SK-N-SH (cell line): Measurements from ENCODE around the gene PCSK5. TPM values are rescaled to one million over a fixed set of nuclear protein-coding genes. Genes with fewer than 3 reads are reported as not detected.

ENCODE experiments used
- CTCF ChIA-PET: fragments of 300-600, 350-600 bp; formaldehyde crosslinking; extraction: SDS; loops from one replicate; lab custom pipeline; 2021; lab: Yijun Ruan, JAX
- POLR2A ChIA-PET: fragments of 350-600 bp; sonication (Branson Sonifier 250); formaldehyde crosslinking; extraction: SDS; loops from one replicate; lab custom pipeline; 2020; ENCODE audit warnings: antibody characterized with exemption, inconsistent platforms; lab: Yijun Ruan, JAX
- DNase-seq: peaks from one replicate; pipeline ENCODE4 v3.0.0; 2012
- H2AFZ ChIP-seq: fragments of 200-600 bp; sonication (generic); 2 replicates; pipeline ENCODE4 v1.8.1; 2016; ENCODE audit warnings: antibody characterized with exemption, mild to moderate bottlenecking, low read depth
- H3F3A ChIP-seq: fragments of 200-600 bp; sonication (generic); replicated peaks from 2 replicates; pipeline ENCODE3; 2016; ENCODE audit warnings: antibody characterized with exemption, mild to moderate bottlenecking; ENCODE audit not compliant: insufficient read depth
- H3K27ac ChIP-seq, 2 experiments: fragments of 200-500 bp in 1 of 2; fragments of 200-600 bp in 1 of 2; sonication (Bioruptor generic) in 1 of 2; sonication (generic), shearing (Covaris generic) in 1 of 2; 2 replicates each; pipeline versions ENCODE4 v1.5.1 to v1.6.1; 2014 to 2016; ENCODE audit warnings: low read depth in 2 of 2, inconsistent platforms in 1 of 2, low read length in 1 of 2, mild to moderate bottlenecking in 1 of 2, mixed read lengths in 1 of 2
- H3K27me3 ChIP-seq: fragments of 200-600 bp; sonication (generic), shearing (Covaris generic); 2 replicates; pipeline ENCODE4 v1.6.1; 2016; ENCODE audit warnings: mixed run types; ENCODE audit not compliant: insufficient read depth
- H3K36me3 ChIP-seq, 2 experiments: fragments of 200-500 bp in 1 of 2; fragments of 200-600 bp in 1 of 2; sonication (Bioruptor generic) in 1 of 2; sonication (generic) in 1 of 2; replicated peaks in 1 of 2; 2 replicates each; pipeline versions ENCODE3 to v1.5.1; 2014 to 2016; ENCODE audit warnings: low read length in 1 of 2, mild to moderate bottlenecking in 1 of 2; ENCODE audit not compliant: insufficient read depth in 2 of 2, control insufficient read depth in 1 of 2
- H3K4me1 ChIP-seq, 2 experiments: fragments of 200-500 bp in 1 of 2; fragments of 200-600 bp in 1 of 2; sonication (Bioruptor generic) in 1 of 2; sonication (generic), shearing (Covaris generic) in 1 of 2; 2 replicates each; pipeline versions ENCODE4 v1.5.1 to v1.6.1; 2014 to 2016; ENCODE audit warnings: low read depth in 1 of 2, low read length in 1 of 2, mixed run types in 1 of 2; ENCODE audit not compliant: insufficient read depth in 2 of 2, control insufficient read depth in 1 of 2
- H3K4me2 ChIP-seq: fragments of 200-600 bp; sonication (generic), shearing (Covaris generic); 2 replicates; pipeline ENCODE4 v1.6.1; 2017; ENCODE audit warnings: mixed run types
- H3K4me3 ChIP-seq, 2 experiments: fragments of 200-500 bp in 1 of 2; fragments of 200-600 bp in 1 of 2; sonication (Bioruptor generic) in 1 of 2; sonication (generic), shearing (Covaris generic) in 1 of 2; 2 replicates each; pipeline versions ENCODE4 v1.5.1 to v1.8.1; 2014 to 2016; ENCODE audit warnings: low read depth in 2 of 2, inconsistent platforms in 1 of 2, low read length in 1 of 2, mild to moderate bottlenecking in 1 of 2, mixed read lengths in 1 of 2, moderate library complexity in 1 of 2
- H3K79me2 ChIP-seq: fragments of 200-600 bp; sonication (generic); 2 replicates; pipeline ENCODE4 v1.8.1; 2017; ENCODE audit warnings: mild to moderate bottlenecking; ENCODE audit not compliant: insufficient read depth
- H3K9ac ChIP-seq: fragments of 200-600 bp; sonication (generic); 2 replicates; pipeline ENCODE4 v1.6.1; 2017; ENCODE audit warnings: mixed run types
- H3K9me2 ChIP-seq: fragments of 200-600 bp; sonication (generic); 2 replicates; pipeline ENCODE4 v1.6.1; 2017; ENCODE audit warnings: mixed run types
- H3K9me3 ChIP-seq: fragments of 200-600 bp; sonication (generic); 2 replicates; pipeline ENCODE4 v1.6.1; 2017; ENCODE audit warnings: mixed run types, mild to moderate bottlenecking, moderate library complexity
- H4K20me1 ChIP-seq: fragments of 200-600 bp; sonication (generic); 2 replicates; pipeline ENCODE4 v1.6.1; 2017; ENCODE audit warnings: mild to moderate bottlenecking, mixed run types; ENCODE audit not compliant: insufficient read depth
- ELF1 ChIP-seq: IDR thresholded peaks from 2 replicates; pipeline ENCODE4 v1.4.0; 2012
- EZH2phosphoT487 ChIP-seq: fragments of 200-600 bp; sonication (generic); IDR thresholded peaks from 2 replicates; pipeline ENCODE4 v1.6.1; 2017; ENCODE audit warnings: low read depth, mixed run types, mild to moderate bottlenecking, antibody characterized with exemption, moderate library complexity, borderline replicate concordance
- FOSL2 ChIP-seq: IDR thresholded peaks from 2 replicates; pipeline ENCODE4 v1.4.0; 2012; ENCODE audit warnings: low read depth, mild to moderate bottlenecking, moderate library complexity, borderline replicate concordance
- FOXJ3 ChIP-seq: sonication (generic); formaldehyde crosslinking; IDR thresholded peaks from 2 replicates; pipeline ENCODE4 v1.5.1; 2020; ENCODE audit warnings: mild to moderate bottlenecking, missing genetic modification reagents
- FOXM1 ChIP-seq: IDR thresholded peaks from 2 replicates; pipeline ENCODE4 v1.4.0; 2012; ENCODE audit warnings: low read depth, mild to moderate bottlenecking
- GABPA ChIP-seq: IDR thresholded peaks from 2 replicates; pipeline ENCODE4 v1.4.0; 2012; ENCODE audit warnings: low read depth, mild to moderate bottlenecking
- JUND ChIP-seq: IDR thresholded peaks from 2 replicates; pipeline ENCODE4 v1.4.0; 2012
- MEF2A ChIP-seq: IDR thresholded peaks from 2 replicates; pipeline ENCODE4 v1.4.0; 2012; ENCODE audit warnings: low read depth, borderline replicate concordance
- MXI1 ChIP-seq: IDR thresholded peaks from 2 replicates; pipeline ENCODE4 v1.6.1; 2012; ENCODE audit warnings: mild to moderate bottlenecking, low read depth, low read length, improper control_type of control experiment
- RAD21 ChIP-seq: IDR thresholded peaks from 2 replicates; pipeline ENCODE4 v1.6.1; 2012; ENCODE audit warnings: mild to moderate bottlenecking, low read length
- RCOR1 ChIP-seq: fragments of 150-350 bp; IDR thresholded peaks from 2 replicates; pipeline ENCODE4 v1.6.1; 2017; ENCODE audit warnings: antibody characterized with exemption, low read length
- RFX5 ChIP-seq: IDR thresholded peaks from 2 replicates; pipeline ENCODE4 v1.6.1; 2012; ENCODE audit warnings: mild to moderate bottlenecking, improper control_type of control experiment, low read length
- RXRA ChIP-seq: IDR thresholded peaks from 2 replicates; pipeline ENCODE4 v1.4.0; 2012; ENCODE audit warnings: low read depth, mild to moderate bottlenecking, borderline replicate concordance
- SMC3 ChIP-seq: IDR thresholded peaks from 2 replicates; pipeline ENCODE4 v1.6.1; 2012; ENCODE audit warnings: low read depth, low read length, improper control_type of control experiment
- TAF1 ChIP-seq: IDR thresholded peaks from 2 replicates; pipeline ENCODE4 v1.6.1; 2012; ENCODE audit warnings: low read depth, mild to moderate bottlenecking, low read length, moderate library complexity, borderline replicate concordance
- TCF12 ChIP-seq: IDR thresholded peaks from 2 replicates; pipeline ENCODE4 v1.4.0; 2012
- YY1 ChIP-seq: IDR thresholded peaks from 2 replicates; pipeline ENCODE4 v1.4.0; 2012; ENCODE audit warnings: low read depth, mild to moderate bottlenecking
- WGBS: methylation state at CpG from one replicate; pipeline ENCODE4 v1.1.6; 2017; ENCODE audit warnings: low lambda C conversion rate; 5-methylcytosine and 5-hydroxymethylcytosine counted together
- polyA plus RNA-seq, 3 experiments: library from polyadenylated mRNA; depleted of rRNA; stranded (reverse); fragments of >200 nt; gene quantifications; 2 replicates each; pipeline ENCODE4 v1.2.3, GENCODE V29; 2012
- TF ChIP-seq, protein P1 (sequence below): fragments of 150-350 bp; IDR thresholded peaks from 2 replicates; pipeline ENCODE4 v1.6.1; 2016; ENCODE audit warnings: mild to moderate bottlenecking, low read depth, low read length
- TF ChIP-seq, protein P2 (sequence below): fragments of 150-350 bp; IDR thresholded peaks from 2 replicates; pipeline ENCODE4 v1.6.1; 2017; ENCODE audit warnings: antibody characterized with exemption, low read length, low read depth, borderline replicate concordance

PCSK5 gene
- polyA plus RNA-seq, 1 of the 3 experiments (the other 2 are of a cell fraction) = 0.08 TPM

DNA sequence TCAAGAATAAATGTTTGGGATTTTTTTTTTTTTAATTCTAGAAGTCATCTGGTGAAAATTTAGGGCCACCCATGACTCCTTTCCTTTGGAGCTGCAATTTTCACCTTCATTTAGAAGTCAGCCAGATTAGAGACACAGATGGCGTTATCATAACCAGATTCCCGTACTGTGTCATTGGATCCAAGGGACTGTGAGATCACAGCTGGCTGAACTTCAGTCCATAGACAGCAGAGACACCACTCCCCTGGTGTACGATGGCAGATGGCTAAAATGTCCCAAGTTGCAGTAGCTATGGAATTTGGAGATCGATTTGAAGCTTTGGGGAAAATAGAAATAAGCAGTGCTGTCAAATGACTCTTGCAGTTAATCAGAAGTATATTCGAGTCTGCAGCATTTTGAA, 287.5 kb downstream of the PCSK5 start:
- H3K4me3 ChIP-seq = no peak overlapping the region
- TF ChIP-seq FOXM1 (no peak), YY1 (no peak), TAF1 (no peak), RAD21 (no peak), FOXJ3 (no peak), MEF2A (no peak), FOSL2 (no peak), TCF12 (no peak), JUND (no peak)
- TF ChIP-seq, all 33 proteins: peak for 0
- Histone ChIP-seq H3K9me2 (no peaks in the 10 kb centered on the region), H2AFZ (no peak overlapping the region), H3F3A (no peaks in the 10 kb centered on the region), H3K36me3 (no peaks in the 10 kb centered on the region), H3K4me2 (no peak overlapping the region), H3K27ac (no peak overlapping the region), H3K9ac (no peak overlapping the region), H3K4me1 (no peaks in the 10 kb centered on the region), H3K9me3 (no peaks in the 10 kb centered on the region), H3K79me2 (no peaks in the 10 kb centered on the region), H3K27me3 (peaks cover 6% of the 10 kb centered on the region; the same call in 1 of the 2 replicates), H4K20me1 (no peaks in the 10 kb centered on the region)
- ChIA-PET POLR2A (no interaction called here), CTCF (interaction anchor here (0.7 kb wide), 1 partner anchor 843 kb away, joined by 3 read pairs; no protein-coding TSS in a partner anchor)
- 6% methylated on average over 5 of the region's 5 CpGs for WGBS
- no peak for DNase-seq

DNA sequence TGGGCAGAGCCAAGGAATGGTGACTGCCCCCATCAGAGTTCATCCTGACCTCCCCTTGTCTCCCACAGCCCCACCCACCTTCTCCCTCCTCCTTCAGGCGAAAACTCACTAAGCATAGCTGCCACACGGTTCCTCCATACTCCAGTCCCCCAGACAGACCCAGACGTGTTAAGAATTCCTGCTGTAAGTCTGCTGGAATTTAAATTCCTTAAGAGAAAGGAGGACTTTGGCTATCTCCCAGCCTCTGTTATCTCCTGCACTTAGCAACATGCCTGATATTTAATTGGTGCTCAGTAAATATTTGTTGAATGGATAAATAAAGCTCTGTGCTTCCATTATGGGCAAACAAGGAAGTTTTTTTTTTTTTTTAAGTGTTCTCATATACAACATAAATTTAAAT, 290.1 kb downstream of the PCSK5 start:
- POLR2A ChIA-PET = no interaction called here
- Histone ChIP-seq H3K27ac (no peak overlapping the region), H3K79me2 (no peaks in the 10 kb centered on the region), H3K4me3 (no peak overlapping the region), H3K9me2 (no peaks in the 10 kb centered on the region), H4K20me1 (no peaks in the 10 kb centered on the region), H2AFZ (no peak overlapping the region), H3K4me2 (no peak overlapping the region), H3K36me3 (no peaks in the 10 kb centered on the region), H3K9me3 (no peaks in the 10 kb centered on the region), H3K4me1 (no peaks in the 10 kb centered on the region), H3F3A (no peaks in the 10 kb centered on the region), H3K27me3 (peaks cover 6% of the 10 kb centered on the region; the same call in 1 of the 2 replicates), H3K9ac (no peak overlapping the region)
- no peak for DNase-seq
- 2% methylated on average over 3 of the region's 3 CpGs for WGBS
- CTCF ChIA-PET = no interaction called here
- no peak for TF ChIP-seq RXRA
- TF ChIP-seq TAF1 = no peak
- TF ChIP-seq, protein P1, sequence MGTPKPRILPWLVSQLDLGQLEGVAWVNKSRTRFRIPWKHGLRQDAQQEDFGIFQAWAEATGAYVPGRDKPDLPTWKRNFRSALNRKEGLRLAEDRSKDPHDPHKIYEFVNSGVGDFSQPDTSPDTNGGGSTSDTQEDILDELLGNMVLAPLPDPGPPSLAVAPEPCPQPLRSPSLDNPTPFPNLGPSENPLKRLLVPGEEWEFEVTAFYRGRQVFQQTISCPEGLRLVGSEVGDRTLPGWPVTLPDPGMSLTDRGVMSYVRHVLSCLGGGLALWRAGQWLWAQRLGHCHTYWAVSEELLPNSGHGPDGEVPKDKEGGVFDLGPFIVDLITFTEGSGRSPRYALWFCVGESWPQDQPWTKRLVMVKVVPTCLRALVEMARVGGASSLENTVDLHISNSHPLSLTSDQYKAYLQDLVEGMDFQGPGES = no peak
- TF ChIP-seq MXI1 = no peak

DNA sequence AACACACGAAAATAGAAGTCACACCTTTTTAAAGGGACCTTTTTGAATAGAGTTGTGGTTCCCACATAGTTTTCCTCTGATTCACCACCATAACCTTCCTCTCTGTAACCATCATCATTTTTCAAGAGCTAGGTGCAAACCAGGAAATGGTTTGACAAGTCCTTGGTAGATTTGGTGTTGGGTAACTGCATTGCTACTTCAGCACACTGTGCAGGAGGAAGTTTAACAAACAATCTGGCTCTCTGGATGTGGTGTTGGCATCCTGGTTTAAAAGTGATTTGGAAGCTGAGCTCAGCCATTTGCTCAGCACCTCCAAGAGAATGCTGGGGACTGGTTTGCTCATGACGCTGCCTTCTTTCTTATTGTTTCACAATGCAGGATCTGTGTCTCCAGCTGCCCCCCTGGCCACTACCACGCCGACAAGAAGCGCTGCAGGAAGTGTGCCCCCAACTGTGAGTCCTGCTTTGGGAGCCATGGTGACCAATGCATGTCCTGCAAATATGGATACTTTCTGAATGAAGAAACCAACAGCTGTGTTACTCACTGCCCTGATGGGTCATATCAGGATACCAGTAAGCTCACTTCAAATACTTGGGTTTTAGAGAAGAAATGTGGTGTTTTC, 290.7 kb downstream of the PCSK5 start:
- Histone ChIP-seq H3K4me3 (no peak overlapping the region), H3K9ac (no peak overlapping the region), H3K36me3 (no peaks in the 10 kb centered on the region), H3K9me3 (no peaks in the 10 kb centered on the region), H3K79me2 (no peaks in the 10 kb centered on the region), H3K4me1 (no peaks in the 10 kb centered on the region), H3K4me2 (0 out of 2 replicates have a peak overlapping the region, but pooled peaks have one; percentile 50), H4K20me1 (no peaks in the 10 kb centered on the region), H3K27ac (no peak overlapping the region), H3F3A (no peaks in the 10 kb centered on the region), H3K27me3 (peaks cover 6% of the 10 kb centered on the region; the same call in 1 of the 2 replicates), H3K9me2 (no peaks in the 10 kb centered on the region), H2AFZ (no peak overlapping the region)
- POLR2A ChIA-PET = no interaction called here
- CTCF ChIA-PET = no interaction called here
- WGBS = 14% methylated on average over 5 of the region's 5 CpGs
- DNase-seq = no peak
- TF ChIP-seq, protein P1 = no peak
- no peak for TF ChIP-seq ELF1
- TF ChIP-seq FOXJ3 = no peak
- TF ChIP-seq RCOR1 = no peak
- no peak for TF ChIP-seq FOSL2
- TF ChIP-seq, protein P2, sequence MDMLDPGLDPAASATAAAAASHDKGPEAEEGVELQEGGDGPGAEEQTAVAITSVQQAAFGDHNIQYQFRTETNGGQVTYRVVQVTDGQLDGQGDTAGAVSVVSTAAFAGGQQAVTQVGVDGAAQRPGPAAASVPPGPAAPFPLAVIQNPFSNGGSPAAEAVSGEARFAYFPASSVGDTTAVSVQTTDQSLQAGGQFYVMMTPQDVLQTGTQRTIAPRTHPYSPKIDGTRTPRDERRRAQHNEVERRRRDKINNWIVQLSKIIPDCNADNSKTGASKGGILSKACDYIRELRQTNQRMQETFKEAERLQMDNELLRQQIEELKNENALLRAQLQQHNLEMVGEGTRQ = no peak
- TF ChIP-seq RXRA = no peak
- TF ChIP-seq EZH2phosphoT487 = no peak
- TF ChIP-seq RFX5 = no peak
- no peak for TF ChIP-seq GABPA
- no peak for TF ChIP-seq RAD21
- TF ChIP-seq SMC3 = no peak
